OCI-LY7 (cell line): ENCODE data around the gene AURKAIP1.

Experiments
- EZH2phosphoT487 ChIP-seq: fragments of 200-600 bp; sonication (generic); IDR thresholded peaks from 2 replicates; pipeline ENCODE4 v1.6.1; 2018; ENCODE audit warnings: low read depth, borderline replicate concordance, mild to moderate bottlenecking, mixed run types, antibody characterized with exemption, low read length, moderate library complexity, mixed read lengths
- TF ChIP-seq, protein P1 (sequence below): fragments of 200-600 bp; sonication (generic); conservative IDR thresholded peaks from 2 replicates; pipeline ENCODE4 v1.5.1; 2014; ENCODE audit warnings: mild to moderate bottlenecking, antibody characterized with exemption, low read length, moderate library complexity, mixed read lengths

GRCh38 chr1:1387098-1388077 lies 12.4 kb upstream of the AURKAIP1 start:
- TF ChIP-seq, protein P1, sequence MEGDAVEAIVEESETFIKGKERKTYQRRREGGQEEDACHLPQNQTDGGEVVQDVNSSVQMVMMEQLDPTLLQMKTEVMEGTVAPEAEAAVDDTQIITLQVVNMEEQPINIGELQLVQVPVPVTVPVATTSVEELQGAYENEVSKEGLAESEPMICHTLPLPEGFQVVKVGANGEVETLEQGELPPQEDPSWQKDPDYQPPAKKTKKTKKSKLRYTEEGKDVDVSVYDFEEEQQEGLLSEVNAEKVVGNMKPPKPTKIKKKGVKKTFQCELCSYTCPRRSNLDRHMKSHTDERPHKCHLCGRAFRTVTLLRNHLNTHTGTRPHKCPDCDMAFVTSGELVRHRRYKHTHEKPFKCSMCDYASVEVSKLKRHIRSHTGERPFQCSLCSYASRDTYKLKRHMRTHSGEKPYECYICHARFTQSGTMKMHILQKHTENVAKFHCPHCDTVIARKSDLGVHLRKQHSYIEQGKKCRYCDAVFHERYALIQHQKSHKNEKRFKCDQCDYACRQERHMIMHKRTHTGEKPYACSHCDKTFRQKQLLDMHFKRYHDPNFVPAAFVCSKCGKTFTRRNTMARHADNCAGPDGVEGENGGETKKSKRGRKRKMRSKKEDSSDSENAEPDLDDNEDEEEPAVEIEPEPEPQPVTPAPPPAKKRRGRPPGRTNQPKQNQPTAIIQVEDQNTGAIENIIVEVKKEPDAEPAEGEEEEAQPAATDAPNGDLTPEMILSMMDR = no peak
- no peak for TF ChIP-seq EZH2phosphoT487
